T47D (cell line): ENCODE data around the gene KRTAP5-1.
A peak's percentile ranks its signal among the peaks of the same experiment; 100 is the strongest.
"Not testable (repeated sequence)": the region's sequence is repeated elsewhere in the genome, so short reads cannot be mapped to it uniquely, and the experiment has no call there.

ENCODE experiments used
- DNase-seq, 2 experiments: peaks; one replicate each; pipeline versions ENCODE4 v3.0.0 to v3.0.0-alpha.2; 2011 to 2012; ENCODE audit warnings: low read depth in 1 of 2, low spot score in 1 of 2
- JUND ChIP-seq: IDR thresholded peaks from 2 replicates; pipeline ENCODE4 v1.6.1; 2012; ENCODE audit warnings: low read depth
- in situ Hi-C: cut with HindIII; loops from 2 replicates; pipeline ENCODE4 v1.10.0; 2016; ENCODE audit warnings: low sequenced_read_pairs, low pct_unique_long_range_greater_than_20kb

Gene KRTAP5-1

GRCh38 chr11:1618231-1618630 lies 33.1 kb upstream of the KRTAP5-1 start:
- no peak for DNase-seq
- no peak for TF ChIP-seq JUND
- in situ Hi-C loops: no loop called here

GRCh38 chr11:1608363-1608762 lies 23.3 kb upstream of the KRTAP5-1 start, which contains the start of gene KRTAP5-3:
Gene KRTAP5-3 (minus strand): TSS chr11:1608463. CDS start chr11:1608385, 78 bp downstream.
- in situ Hi-C loops: no loop called here
- DNase-seq: no peak
- no peak for TF ChIP-seq JUND

DNA sequence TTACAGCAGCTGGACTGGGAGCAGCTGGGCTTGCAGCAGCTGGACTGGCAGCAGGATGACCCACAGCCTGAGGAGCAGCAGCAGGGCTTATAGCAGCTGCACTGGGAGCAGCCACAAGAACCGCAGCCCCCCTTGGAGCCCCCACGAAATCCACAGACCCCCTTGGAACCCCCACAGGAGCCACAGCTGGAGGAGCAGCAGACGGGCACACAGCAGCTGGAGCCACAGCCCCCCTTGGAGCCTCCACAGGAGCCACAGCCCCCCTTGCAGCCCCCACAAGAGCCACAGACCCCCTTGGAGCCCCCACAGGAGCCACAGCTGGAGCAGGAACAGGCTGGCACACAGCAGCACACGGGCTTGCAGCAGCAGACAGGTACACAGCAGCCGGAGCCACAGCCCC lies 22.8 kb upstream of the KRTAP5-1 start:
- in situ Hi-C loops, DNase-seq: not testable (repeated sequence)

GRCh38 chr11:1607156-1607845 lies 22.2 kb upstream of the KRTAP5-1 start:
- DNase-seq, in situ Hi-C loops: not testable (repeated sequence)

GRCh38 chr11:1605923-1606322 lies 20.8 kb upstream of the KRTAP5-1 start:
- in situ Hi-C loops, DNase-seq: not testable (repeated sequence)

DNA sequence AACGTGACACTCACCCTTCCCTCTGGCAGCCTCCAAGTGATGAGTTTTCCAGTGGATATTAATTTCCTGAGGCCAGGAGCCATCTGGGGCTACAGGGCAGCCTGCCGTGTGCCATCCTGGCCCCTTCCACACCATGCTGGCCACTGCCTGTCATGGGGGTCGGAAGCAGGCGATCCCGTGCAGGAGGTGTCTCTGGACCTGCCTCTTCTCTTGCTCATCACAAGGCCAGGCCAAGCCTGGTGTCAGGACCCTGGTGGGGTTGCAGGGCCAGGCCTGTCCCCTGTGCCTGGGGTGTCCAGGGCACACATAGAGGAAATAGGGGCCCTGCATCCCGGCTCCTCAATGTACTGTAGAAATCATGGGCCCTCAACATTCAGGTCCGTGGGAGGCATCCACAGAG lies 19.6 kb upstream of the KRTAP5-1 start:
- no peak for DNase-seq
- in situ Hi-C loops: no loop called here
- TF ChIP-seq JUND: no peak

- in situ Hi-C loops: no loop called here
- no peak for DNase-seq
- no peak for TF ChIP-seq JUND
Measured at GRCh38 chr11:1604181-1604580, 19.1 kb upstream of the KRTAP5-1 start.

GRCh38 chr11:1603629-1604028 lies 18.5 kb upstream of the KRTAP5-1 start:
- DNase-seq: no peak
- in situ Hi-C loops: no loop called here
- no peak for TF ChIP-seq JUND

DNA sequence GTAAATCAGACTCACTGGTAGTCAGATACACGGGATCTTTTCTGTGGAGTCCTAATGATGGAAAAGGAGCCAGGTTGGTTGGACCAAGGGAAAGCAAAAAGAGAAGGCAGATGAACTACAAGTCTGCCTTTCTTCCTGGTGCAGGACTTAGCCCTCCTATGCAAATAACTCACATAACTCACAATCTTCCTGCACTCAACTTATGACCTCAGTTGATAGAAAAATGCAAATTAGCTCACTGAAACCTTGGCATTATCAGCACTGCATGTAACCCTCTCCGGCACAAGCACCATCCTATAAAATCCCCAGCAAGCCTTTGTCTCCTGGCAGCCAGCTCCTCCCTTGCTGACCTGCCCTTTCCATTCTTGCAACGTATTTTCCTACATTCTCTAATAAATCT lies 16.6 kb upstream of the KRTAP5-1 start:
- DNase-seq, in situ Hi-C loops: not testable (repeated sequence)

DNA sequence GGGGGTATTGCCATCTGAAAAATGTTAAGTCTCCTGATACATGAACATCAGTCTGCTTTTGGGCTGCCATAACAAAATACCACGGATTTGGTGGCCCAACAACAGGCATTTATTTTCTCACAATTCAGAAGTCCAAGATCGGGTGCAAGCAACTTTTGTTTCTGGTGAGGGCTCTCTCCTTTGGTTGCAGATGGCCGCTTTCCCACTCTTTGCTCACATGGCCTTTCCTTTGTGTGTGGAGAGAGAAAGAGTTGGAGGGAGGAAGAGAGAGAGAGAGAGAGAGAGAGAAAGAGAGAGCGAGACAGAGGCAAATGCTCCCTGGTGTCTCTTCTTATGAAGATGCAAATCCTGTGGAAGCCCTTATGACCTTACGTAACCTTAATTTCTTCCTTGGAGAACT lies 15.5 kb upstream of the KRTAP5-1 start:
- in situ Hi-C loops: no loop called here
- no peak for TF ChIP-seq JUND
- no peak for DNase-seq

- in situ Hi-C loops: no loop called here
- no peak for TF ChIP-seq JUND
- DNase-seq: no peak
Measured at GRCh38 chr11:1598816-1599215, 13.7 kb upstream of the KRTAP5-1 start.

DNA sequence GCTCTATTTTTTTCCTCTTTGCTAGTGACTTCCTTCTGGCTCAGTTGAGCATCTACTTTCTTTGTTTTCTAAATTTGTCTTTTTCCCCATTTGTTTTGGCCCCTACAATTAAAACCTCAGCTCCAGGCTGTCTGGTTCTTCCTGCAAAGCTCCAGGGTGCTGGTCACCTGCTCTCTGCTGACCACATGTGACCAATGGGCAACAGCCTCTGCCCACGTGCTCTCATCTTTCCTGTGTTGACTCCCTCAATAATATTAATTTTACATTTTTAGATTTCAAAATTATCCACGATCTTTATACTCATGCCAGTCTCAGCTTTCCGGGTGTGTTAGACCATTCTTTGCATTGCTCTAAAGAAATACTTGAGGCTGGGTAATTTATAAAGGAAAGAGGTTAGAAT lies 13.3 kb upstream of the KRTAP5-1 start:
- DNase-seq, in situ Hi-C loops: not testable (repeated sequence)

DNA sequence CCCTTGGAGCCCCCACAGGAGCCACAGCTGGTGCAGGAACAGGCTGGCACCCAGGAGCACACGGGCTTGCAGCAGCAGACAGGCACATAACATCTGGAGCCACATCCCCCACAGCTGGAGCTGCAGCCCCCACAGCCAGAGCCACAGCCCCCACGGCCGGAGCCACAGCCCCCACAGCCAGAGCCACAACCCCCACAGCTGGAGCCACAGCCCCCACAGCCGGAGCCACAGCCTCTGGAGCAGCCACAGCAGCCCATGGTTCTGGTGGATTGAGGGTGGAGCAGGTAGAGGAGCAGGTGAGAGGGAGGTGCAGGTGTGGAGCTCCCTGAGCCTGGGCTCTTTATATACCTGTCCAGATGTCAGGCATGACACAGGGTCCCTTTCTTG lies 12.9 kb upstream of the KRTAP5-1 start, which contains the start of gene KRTAP5-2:
Gene KRTAP5-2, minus strand, starts transcription at position 301 of the 387 bp plus-strand sequence. Its CDS starts 44 bp downstream, at position 257.
- no peak for DNase-seq
- TF ChIP-seq JUND: no peak
- in situ Hi-C loops: no loop called here

- in situ Hi-C loops: no loop called here
- TF ChIP-seq JUND: no peak
- peak in 1 of 2 experiments; percentile 72 for DNase-seq
Measured at GRCh38 chr11:1597331-1597993, 12.4 kb upstream of the KRTAP5-1 start.

DNA sequence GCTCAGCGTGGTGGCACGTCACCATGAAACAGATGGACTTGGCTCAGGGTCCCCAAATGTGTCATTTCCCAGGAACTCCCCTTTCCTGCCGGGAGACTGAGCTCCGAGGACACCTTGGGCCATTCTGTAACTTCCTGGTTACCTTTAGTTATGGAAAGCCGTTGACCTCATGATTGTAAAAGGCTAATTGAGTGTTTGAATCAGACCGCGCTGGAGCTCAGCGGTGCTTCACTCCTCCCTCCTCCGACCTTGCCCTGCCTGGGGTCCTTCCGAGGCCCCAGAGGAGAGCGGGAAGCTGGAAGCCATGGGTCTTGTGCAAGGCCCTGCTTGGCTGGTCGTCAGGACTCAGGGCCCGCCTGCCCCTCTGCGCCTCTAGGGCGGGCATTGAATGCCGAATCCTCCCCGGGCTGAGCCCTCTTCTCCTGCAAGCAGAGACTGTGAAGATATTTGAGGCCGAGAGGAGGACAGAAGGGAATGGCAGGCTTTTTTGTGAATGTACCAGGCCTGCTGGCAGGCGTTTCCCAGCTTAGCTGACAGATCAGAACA lies 11.6 kb upstream of the KRTAP5-1 start:
- DNase-seq, in situ Hi-C loops: not testable (repeated sequence)

DNA sequence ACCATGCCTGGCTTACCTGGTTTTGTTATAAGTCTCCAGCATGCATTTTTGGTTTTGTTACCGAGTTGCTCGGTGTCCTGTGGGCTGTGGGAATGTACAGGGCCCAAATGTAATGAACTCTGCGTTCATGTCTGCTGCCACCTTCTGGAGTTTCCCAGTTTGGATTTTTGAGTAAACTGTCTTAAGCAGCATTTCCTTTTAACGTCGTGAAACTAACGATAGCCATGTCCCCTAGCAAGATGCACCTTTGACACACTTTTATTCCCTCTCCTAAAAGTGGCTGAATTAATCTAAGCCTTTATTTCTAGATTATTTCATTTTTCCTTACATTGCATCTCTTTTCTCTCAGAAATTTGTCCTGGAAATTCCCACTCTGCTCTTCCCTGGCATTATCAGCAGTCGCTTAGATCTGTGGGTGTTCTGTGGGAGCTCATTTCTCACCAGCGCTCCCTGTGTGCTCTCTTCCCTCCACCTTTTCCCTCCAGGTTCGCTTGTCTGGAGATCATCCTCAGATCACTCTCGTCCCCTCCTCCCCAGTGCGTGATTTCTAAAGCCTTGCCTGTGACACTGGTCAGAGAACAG lies 11.0 kb upstream of the KRTAP5-1 start:
- peak in 1 of 2 experiments; percentile 29 for DNase-seq
- in situ Hi-C loops: not testable (repeated sequence)
